ENCODE data around the gene NFX1.
A peak's percentile ranks its signal among the peaks of the same experiment; 100 is the strongest.

Gene NFX1

GRCh38 chr9:33414889-33415500 lies 124.7 kb downstream of the NFX1 start:
- Histone ChIP-seq H3K9me3 (ENCODE audit: control insufficient read depth, insufficient read depth, low read length) (no peaks in the 10 kb centered on the region), H3K36me3 (ENCODE audit: control insufficient read depth, insufficient read depth, low read length) (no peaks in the 10 kb centered on the region), H3K27ac (ENCODE audit: low read length) (no peak overlapping the region), H3K27me3 (ENCODE audit: control insufficient read depth, insufficient read depth, low read length) (no peaks in the 10 kb centered on the region), H3K4me1 (ENCODE audit: control insufficient read depth, insufficient read depth, low read length) (no peaks in the 10 kb centered on the region), H3K4me3 (ENCODE audit: low read length) (no peak overlapping the region)
- no CpG with 5 or more reads among the region's 13 CpGs for WGBS (ENCODE audit: insufficient coverage, insufficient read length)
- DNase-seq (ENCODE audit: low read depth, low spot score), result no peak

- Histone ChIP-seq H3K4me3 (ENCODE audit: low read length) (no peak overlapping the region), H3K4me1 (ENCODE audit: control insufficient read depth, insufficient read depth, low read length) (no peaks in the 10 kb centered on the region), H3K36me3 (ENCODE audit: control insufficient read depth, insufficient read depth, low read length) (no peaks in the 10 kb centered on the region), H3K27me3 (ENCODE audit: control insufficient read depth, insufficient read depth, low read length) (no peaks in the 10 kb centered on the region), H3K9me3 (ENCODE audit: control insufficient read depth, insufficient read depth, low read length) (no peaks in the 10 kb centered on the region), H3K27ac (ENCODE audit: low read length) (no peak overlapping the region)
- DNase-seq (ENCODE audit: low read depth, low spot score), result peak; percentile 76
- WGBS (ENCODE audit: insufficient coverage, insufficient read length), result no CpG with 5 or more reads among the region's 9 CpGs
Measured at GRCh38 chr9:33415501-33416038, 125.3 kb downstream of the NFX1 start.

- H3K27me3 ChIP-seq (ENCODE audit: control insufficient read depth, insufficient read depth, low read length), result no peaks in the 10 kb centered on the region
- no peaks in the 10 kb centered on the region for H3K9me3 ChIP-seq (ENCODE audit: control insufficient read depth, insufficient read depth, low read length)
- no peak overlapping the region for H3K27ac ChIP-seq (ENCODE audit: low read length)
- no peak overlapping the region for H3K4me3 ChIP-seq (ENCODE audit: low read length)
- DNase-seq (ENCODE audit: low read depth, low spot score), result no peak
- H3K36me3 ChIP-seq (ENCODE audit: control insufficient read depth, insufficient read depth, low read length), result no peaks in the 10 kb centered on the region
- no peaks in the 10 kb centered on the region for H3K4me1 ChIP-seq (ENCODE audit: control insufficient read depth, insufficient read depth, low read length)
- WGBS (ENCODE audit: insufficient coverage, insufficient read length), result no CpG with 5 or more reads among the region's 5 CpGs
Measured at GRCh38 chr9:33416996-33417395, 126.7 kb downstream of the NFX1 start.

- no peaks in the 10 kb centered on the region for H3K4me1 ChIP-seq (ENCODE audit: control insufficient read depth, insufficient read depth, low read length)
- no peaks in the 10 kb centered on the region for H3K9me3 ChIP-seq (ENCODE audit: control insufficient read depth, insufficient read depth, low read length)
- no peaks in the 10 kb centered on the region for H3K36me3 ChIP-seq (ENCODE audit: control insufficient read depth, insufficient read depth, low read length)
- H3K27me3 ChIP-seq (ENCODE audit: control insufficient read depth, insufficient read depth, low read length), result no peaks in the 10 kb centered on the region
- WGBS (ENCODE audit: insufficient coverage, insufficient read length), result no CpG with 5 or more reads among the region's 8 CpGs
- H3K27ac ChIP-seq (ENCODE audit: low read length), result no peak overlapping the region
- H3K4me3 ChIP-seq (ENCODE audit: low read length), result no peak overlapping the region
- no peak for DNase-seq (ENCODE audit: low read depth, low spot score)
Measured at GRCh38 chr9:33418090-33418489, 127.8 kb downstream of the NFX1 start.

- DNase-seq (ENCODE audit: low read depth, low spot score), result no peak
- Histone ChIP-seq H3K4me3 (ENCODE audit: low read length) (no peak overlapping the region), H3K27ac (ENCODE audit: low read length) (no peak overlapping the region), H3K9me3 (ENCODE audit: control insufficient read depth, insufficient read depth, low read length) (no peaks in the 10 kb centered on the region), H3K4me1 (ENCODE audit: control insufficient read depth, insufficient read depth, low read length) (no peaks in the 10 kb centered on the region), H3K36me3 (ENCODE audit: control insufficient read depth, insufficient read depth, low read length) (no peaks in the 10 kb centered on the region), H3K27me3 (ENCODE audit: control insufficient read depth, insufficient read depth, low read length) (no peaks in the 10 kb centered on the region)
- no CpG with 5 or more reads among the region's 10 CpGs for whole genome bisulfite sequencing (ENCODE audit: insufficient coverage, insufficient read length)
Measured at GRCh38 chr9:33419708-33420303, 129.5 kb downstream of the NFX1 start.

Measured in iPS DF 6.9 (cell line).